H1 (cell line): ENCODE measurements around the gene STX7. TPM values are rescaled to one million over a fixed set of nuclear protein-coding genes. Genes with fewer than 3 reads are reported as not detected.

Experiments
- CTCF ChIA-PET: fragments of 300-600 bp; sonication (Branson Sonifier 250); formaldehyde crosslinking; loops from one replicate; lab custom pipeline; 2021; ENCODE audit not compliant: partially characterized antibody; lab: Charles Lee
- POLR2A ChIA-PET: fragments of 300-600 bp; sonication (Branson Sonifier 250); formaldehyde crosslinking; loops from one replicate; lab custom pipeline; 2021; ENCODE audit warnings: inconsistent platforms; ENCODE audit not compliant: partially characterized antibody; lab: Charles Lee
- DNase-seq, 2 experiments: peaks; one replicate each; pipeline versions ENCODE4 v3.0.0 to v3.0.0-alpha.2; 2010 to 2022; ENCODE audit warnings: low spot score in 2 of 2, low read depth in 1 of 2, mixed read lengths in 1 of 2
- FAIRE-seq: peaks from 2 replicates; lab custom pipeline; 2011; peaks lifted over from hg19 to GRCh38; lab: Jason Lieb, UNC
- H2AFZ ChIP-seq: 2 replicates; pipeline ENCODE4 v1.8.1; 2012; ENCODE audit warnings: low read length, inconsistent platforms
- H2AK5ac ChIP-seq: 2 replicates; pipeline ENCODE4 v1.6.1; 2013; ENCODE audit warnings: low read depth, low read length
- H2BK120ac ChIP-seq: replicated peaks from 2 replicates; pipeline ENCODE3; 2013; ENCODE audit warnings: low read depth, low read length, inconsistent platforms
- H2BK12ac ChIP-seq: 2 replicates; pipeline ENCODE4 v1.6.1; 2013; ENCODE audit warnings: low read depth, low read length
- H2BK15ac ChIP-seq: 2 replicates; pipeline ENCODE4 v1.6.1; 2013; ENCODE audit warnings: low read length
- H2BK20ac ChIP-seq: 2 replicates; pipeline ENCODE4 v1.6.1; 2013; ENCODE audit warnings: low read length
- H2BK5ac ChIP-seq: 2 replicates; pipeline ENCODE4 v1.6.1; 2013; ENCODE audit warnings: low read depth, low read length
- H3K14ac ChIP-seq: 2 replicates; pipeline ENCODE4 v1.6.1; 2013; ENCODE audit warnings: inconsistent platforms; ENCODE audit not compliant: insufficient read length
- H3K18ac ChIP-seq: 2 replicates; pipeline ENCODE4 v1.6.1; 2013; ENCODE audit warnings: low read length; ENCODE audit errors: extremely low read depth
- H3K23ac ChIP-seq: 2 replicates; pipeline ENCODE4 v1.6.1; 2013; ENCODE audit warnings: inconsistent platforms; ENCODE audit not compliant: insufficient read length
- H3K23me2 ChIP-seq: 2 replicates; pipeline ENCODE4 v1.6.1; 2013; ENCODE audit warnings: low read depth, low read length
- H3K27ac ChIP-seq: 2 replicates; pipeline ENCODE4 v1.6.1; 2011; ENCODE audit warnings: low read depth, low read length, inconsistent platforms
- H3K27me3 ChIP-seq, 4 experiments: replicated peaks in 1 of 4; 1 replicate in 1 of 4; 2 replicates in 3 of 4; pipeline versions ENCODE4 v1.6.1 to v1.8.1; 2011 to 2013; ENCODE audit warnings: low read length in 3 of 4, mild to moderate bottlenecking in 3 of 4, inconsistent platforms in 2 of 4, mixed read lengths in 2 of 4, moderate library complexity in 1 of 4; ENCODE audit not compliant: control insufficient read depth in 3 of 4, insufficient read depth in 3 of 4; ENCODE audit errors: extremely low read depth in 1 of 4
- H3K36me3 ChIP-seq, 4 experiments: 2 replicates each; pipeline versions ENCODE4 v1.6.1 to v1.8.1; 2011 to 2013; ENCODE audit warnings: mild to moderate bottlenecking in 4 of 4, low read length in 3 of 4, moderate library complexity in 2 of 4, control low read depth in 1 of 4, inconsistent platforms in 1 of 4; ENCODE audit not compliant: insufficient read depth in 4 of 4, control insufficient read depth in 2 of 4
- H3K4ac ChIP-seq: replicated peaks from 2 replicates; pipeline ENCODE3; 2013; ENCODE audit warnings: low read length, low read depth, mixed read lengths, inconsistent platforms; ENCODE audit not compliant: insufficient read length
- H3K4me1 ChIP-seq, 4 experiments: replicated peaks in 1 of 4; 1 replicate in 1 of 4; 2 replicates in 3 of 4; pipeline versions ENCODE4 v1.6.1 to v1.8.1; 2011 to 2013; ENCODE audit warnings: low read length in 3 of 4, inconsistent platforms in 2 of 4, mixed read lengths in 1 of 4; ENCODE audit not compliant: insufficient read depth in 4 of 4, control insufficient read depth in 3 of 4
- H3K4me2 ChIP-seq, 2 experiments: 2 replicates each; pipeline versions ENCODE4 v1.6.1 to v1.8.1; 2011 to 2013; ENCODE audit warnings: low read depth in 2 of 2, low read length in 2 of 2, control low read depth in 1 of 2, inconsistent platforms in 1 of 2, mild to moderate bottlenecking in 1 of 2; ENCODE audit not compliant: insufficient read depth in 1 of 2
- H3K4me3 ChIP-seq, 4 experiments: fragments of 200-600, 300-600 bp in 1 of 4; sonication (generic), shearing (Covaris generic), sonication (Bioruptor Twin) in 1 of 4; 2 replicates each; pipeline versions ENCODE4 v1.5.1 to v1.8.1; 2011 to 2016; ENCODE audit warnings: low read length in 4 of 4, low read depth in 3 of 4, control low read depth in 2 of 4, inconsistent platforms in 2 of 4, mild to moderate bottlenecking in 2 of 4, mixed read lengths in 1 of 4, moderate library complexity in 1 of 4; ENCODE audit not compliant: insufficient read depth in 2 of 4; ENCODE audit errors: extremely low read depth in 1 of 4
- H3K56ac ChIP-seq: replicated peaks from 2 replicates; pipeline ENCODE3; 2013; ENCODE audit warnings: low read depth, mild to moderate bottlenecking, mixed read lengths, low read length, inconsistent platforms; ENCODE audit not compliant: insufficient read length
- H3K79me1 ChIP-seq: 2 replicates; pipeline ENCODE4 v1.6.1; 2013; ENCODE audit warnings: low read depth, low read length, control low read depth
- H3K79me2 ChIP-seq, 2 experiments: 2 replicates each; pipeline versions ENCODE4 v1.6.1 to v1.8.1; 2012 to 2013; ENCODE audit warnings: low read length in 2 of 2, mild to moderate bottlenecking in 2 of 2, inconsistent platforms in 1 of 2; ENCODE audit not compliant: insufficient read depth in 2 of 2, control insufficient read depth in 1 of 2
- H3K9ac ChIP-seq, 4 experiments: replicated peaks in 1 of 4; 1 replicate in 1 of 4; 2 replicates in 3 of 4; pipeline versions ENCODE4 v1.6.1 to v1.8.1; 2011 to 2013; ENCODE audit warnings: low read depth in 3 of 4, low read length in 3 of 4, control low read depth in 2 of 4, mild to moderate bottlenecking in 2 of 4, moderate library complexity in 2 of 4, inconsistent platforms in 1 of 4; ENCODE audit errors: extremely low read depth in 1 of 4
- H3K9me3 ChIP-seq, 2 experiments: 2 replicates each; pipeline versions ENCODE4 v1.6.1 to v1.8.1; 2012 to 2013; ENCODE audit warnings: mild to moderate bottlenecking in 2 of 2, moderate library complexity in 2 of 2, control low read depth in 1 of 2, inconsistent platforms in 1 of 2, low read depth in 1 of 2, low read length in 1 of 2, mixed read lengths in 1 of 2; ENCODE audit not compliant: insufficient read depth in 2 of 2
- H4K20me1 ChIP-seq, 2 experiments: replicated peaks in 1 of 2; 2 replicates each; pipeline versions ENCODE3 to v1.8.1; 2011 to 2013; ENCODE audit warnings: inconsistent platforms in 2 of 2, low read length in 2 of 2, mild to moderate bottlenecking in 1 of 2; ENCODE audit not compliant: insufficient read depth in 2 of 2, control insufficient read depth in 1 of 2
- H4K5ac ChIP-seq: 2 replicates; pipeline ENCODE4 v1.6.1; 2013; ENCODE audit warnings: low read length, low read depth, mixed read lengths, inconsistent platforms; ENCODE audit not compliant: insufficient read length
- H4K8ac ChIP-seq: 2 replicates; pipeline ENCODE4 v1.8.0; 2013; ENCODE audit warnings: mild to moderate bottlenecking, moderate library complexity, low read length, inconsistent platforms; ENCODE audit not compliant: insufficient read depth; ENCODE audit errors: extremely low read depth
- H4K91ac ChIP-seq: replicated peaks from 2 replicates; pipeline ENCODE3; 2013; ENCODE audit warnings: low read length, mixed read lengths, inconsistent platforms; ENCODE audit not compliant: insufficient read length
- CHD2 ChIP-seq: IDR thresholded peaks from 2 replicates; pipeline ENCODE4 v1.6.1; 2012; ENCODE audit warnings: low read length, improper control_type of control experiment
- FOSL1 ChIP-seq: IDR thresholded peaks from 2 replicates; pipeline ENCODE4 v1.6.1; 2011; ENCODE audit warnings: mild to moderate bottlenecking, low read depth, low read length, moderate library complexity; ENCODE audit not compliant: insufficient read depth
- JUND ChIP-seq: IDR thresholded peaks from 2 replicates; pipeline ENCODE4 v1.6.1; 2011; ENCODE audit warnings: mild to moderate bottlenecking, improper control_type of control experiment, low read length
- KDM4A ChIP-seq: IDR thresholded peaks from one replicate; pipeline ENCODE4 v1.7.1; 2012; ENCODE audit warnings: low read depth, mild to moderate bottlenecking, moderate library complexity, low read length, inconsistent platforms; ENCODE audit not compliant: severe bottlenecking
- SIRT6 ChIP-seq: IDR thresholded peaks from one replicate; pipeline ENCODE4 v1.7.1; 2012; ENCODE audit warnings: low read length, inconsistent platforms
- WGBS, 2 experiments: shearing (Covaris generic) in 1 of 2; methylation state at CpG; one replicate each; pipeline versions ENCODE4 v1.1.6 to v1.1.7; 2013 to 2015; ENCODE audit warnings: low lambda C conversion rate in 2 of 2, mixed read lengths in 2 of 2, inconsistent platforms in 1 of 2, low coverage in 1 of 2, missing lambda C conversion rate in 1 of 2; ENCODE audit not compliant: insufficient replicate concordance in 2 of 2, insufficient coverage in 1 of 2, insufficient read length in 1 of 2; ENCODE audit errors: extremely low coverage in 1 of 2, missing lambda C conversion rate in 1 of 2; 5-methylcytosine and 5-hydroxymethylcytosine counted together
- polyA plus RNA-seq, 7 experiments: library from polyadenylated mRNA; depleted of rRNA in 3 of 7; stranded (reverse) in 5 of 7; unstranded in 2 of 7; fragments of >200 nt in 5 of 7; fragments of 200-250 nt in 2 of 7; gene quantifications; 1 replicate in 5 of 7; 2 replicates in 1 of 7; 4 replicates in 1 of 7; pipeline versions ENCODE4 v1.2.1 to v1.2.3, GENCODE V29; 2011 to 2013; ENCODE audit warnings: missing spikeins in 2 of 7, mixed read lengths in 2 of 7
- total RNA-seq: library from RNA; stranded (reverse); fragmentation: NEBNext Ultra II Directional; extraction: Animal tissue kit (Norgen Biotek cat#: 25700); gene quantifications from 2 replicates; pipeline ENCODE4 v1.2.1, GENCODE V29; 2021

The STX7 gene
- total and polyA plus RNA-seq, 2 of the 8 experiments (the other 6 are each of a cell fraction or from before 2014, with no cell fraction given), result 5.7 to 27.9 TPM

DNA sequence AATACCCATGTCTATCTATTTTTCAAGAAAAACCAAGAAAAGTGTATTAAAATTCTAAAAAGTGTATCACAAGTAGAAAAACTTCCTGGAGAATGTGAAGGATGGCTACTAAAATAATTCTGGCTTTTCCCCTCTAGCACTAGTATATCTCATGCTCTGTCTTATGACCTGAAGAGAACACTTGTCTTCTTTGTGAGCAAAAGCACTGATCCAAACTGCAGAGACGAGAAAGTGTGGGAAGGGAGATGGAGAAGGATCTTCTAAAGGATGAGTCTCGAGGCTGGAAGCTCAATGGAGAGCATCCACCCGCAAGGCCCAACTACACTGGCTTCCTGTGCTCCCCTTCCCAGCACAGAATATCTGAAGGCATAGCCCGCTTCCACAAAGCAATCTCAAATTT is 23.5 kb downstream of the STX7 start:
- DNase-seq (no peak), FAIRE-seq (no peak)
- peaks cover 4 to 9% (median 5%) of the 10 kb centered on the region in 4 experiments for H3K4me1 ChIP-seq
- H4K5ac ChIP-seq, result no peak overlapping the region
- no peaks in the 10 kb centered on the region for H3K27me3 ChIP-seq
- H3K79me1 ChIP-seq, result no peaks in the 10 kb centered on the region; the same call in 1 of the 2 replicates
- H4K8ac ChIP-seq, result no peak overlapping the region
- H2AFZ ChIP-seq, result no peak overlapping the region
- H2BK5ac ChIP-seq, result no peak overlapping the region
- no peak overlapping the region for H2BK15ac ChIP-seq
- no peak overlapping the region for H3K4ac ChIP-seq
- no peaks in the 10 kb centered on the region; the same call in 1 of the 2 replicates for H3K23me2 ChIP-seq
- H2BK120ac ChIP-seq, result no peak overlapping the region
- no peaks in the 10 kb centered on the region for H3K9me3 ChIP-seq
- no peak overlapping the region for H3K18ac ChIP-seq
- H3K36me3 ChIP-seq, result peaks cover 0 to 2% (median 0%) of the 10 kb centered on the region in 4 experiments; a peak in 1 of 8 replicates
- H3K79me2 ChIP-seq, result 0 out of 4 replicates have a peak, but pooled peaks cover 0 to 6% of the 10 kb centered on the region in 2 experiments
- 89% methylated on average over 4 of the region's 4 CpGs; no CpG with 5 or more reads in 1 of the 2 experiments for WGBS, 2 experiments
- no peak overlapping the region for H3K27ac ChIP-seq
- H3K9ac ChIP-seq, result no peak overlapping the region
- H4K20me1 ChIP-seq, result peaks cover 0 to 4% of the 10 kb centered on the region in 2 experiments
- H3K14ac ChIP-seq, result no peak overlapping the region
- H4K91ac ChIP-seq, result no peak overlapping the region
- H2AK5ac ChIP-seq, result no peak overlapping the region
- ChIA-PET CTCF (interaction anchor here (1.1 to 10.1 kb wide), 7 partner anchors 12 to 210 kb away, joined by 3 to 109 read pairs (median 5); no protein-coding TSS in a partner anchor), POLR2A (no interaction called here)
- no peak overlapping the region for H3K4me2 ChIP-seq
- H3K23ac ChIP-seq, result no peak overlapping the region
- no peak overlapping the region for H2BK12ac ChIP-seq
- H3K4me3 ChIP-seq, result no peak overlapping the region
- H3K56ac ChIP-seq, result no peak overlapping the region
- H2BK20ac ChIP-seq, result no peak overlapping the region
- TF ChIP-seq KDM4A, result no peak
- no peak for TF ChIP-seq JUND
- no peak for TF ChIP-seq CHD2
- TF ChIP-seq SIRT6, result no peak
- TF ChIP-seq FOSL1, result no peak
